GM18873 (cell line): ENCODE data around the gene DLEC1.

Experiments
- ATAC-seq: cut with Tn5 transposase; IDR thresholded peaks from one replicate; pipeline ENCODE4 v1.9.1; 2021; ENCODE audit warnings: mild to moderate bottlenecking, moderate library complexity, moderate number of reproducible peaks; ENCODE audit not compliant: unreplicated experiment, low FRiP score

Gene DLEC1

DNA sequence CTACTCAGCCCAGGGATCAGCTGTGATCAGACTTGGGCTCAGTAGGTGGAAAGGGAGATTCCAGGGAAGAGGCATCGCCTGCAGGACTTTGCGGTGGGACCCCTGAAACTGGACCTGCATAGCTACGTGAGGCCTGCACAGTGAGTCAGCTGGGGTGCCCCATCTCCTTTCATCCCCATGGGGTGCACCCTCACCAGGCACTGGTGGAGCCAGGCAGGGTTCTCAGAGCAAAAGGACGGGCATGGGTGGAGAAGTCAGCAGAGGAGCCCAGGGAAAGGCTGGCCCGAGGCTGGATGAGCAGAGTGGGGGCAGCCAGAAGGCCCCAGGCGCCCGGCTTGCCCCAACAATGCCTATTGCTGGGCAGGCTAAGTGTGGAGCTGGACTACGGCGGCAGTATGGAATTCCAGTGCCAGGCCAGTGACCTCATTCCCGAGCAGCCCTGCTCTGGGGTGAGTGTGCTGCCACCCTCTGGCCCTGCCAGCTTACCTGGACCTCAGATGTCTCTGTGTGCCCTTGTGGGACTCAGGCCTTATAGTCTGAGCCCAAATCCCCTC, 78.2 kb downstream of the DLEC1 start:
- no peak for ATAC-seq

DNA sequence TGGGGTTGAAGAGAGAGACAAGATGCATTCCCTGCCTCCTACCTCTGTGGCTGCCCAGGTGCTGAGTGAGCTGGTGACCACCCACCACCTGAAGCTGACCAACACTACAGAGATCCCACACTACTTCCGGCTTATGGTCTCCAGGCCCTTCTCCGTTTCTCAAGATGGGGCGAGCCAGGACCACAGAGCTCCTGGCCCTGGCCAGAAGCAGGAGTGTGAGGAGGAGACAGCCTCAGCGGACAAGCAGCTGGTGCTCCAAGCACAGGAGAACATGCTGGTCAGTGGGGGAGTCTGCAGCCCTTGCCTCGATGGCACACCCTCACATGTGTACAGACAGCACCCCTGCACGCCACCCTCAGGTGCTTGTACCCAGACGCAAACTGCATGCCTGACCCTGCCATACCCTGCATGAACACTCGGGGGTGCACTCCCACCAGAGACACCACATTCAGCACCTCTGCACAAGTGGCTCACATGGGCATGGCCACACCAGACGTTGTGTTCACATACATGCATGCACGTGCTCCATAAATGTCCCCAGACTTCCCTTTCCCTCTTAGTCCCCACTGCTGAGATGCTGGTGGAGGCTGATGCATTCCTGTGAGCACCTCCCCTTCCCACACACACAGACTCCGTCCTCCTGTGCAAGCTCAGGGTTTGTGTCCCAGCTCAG, 78.9 kb downstream of the DLEC1 start:
- ATAC-seq, result no peak

DNA sequence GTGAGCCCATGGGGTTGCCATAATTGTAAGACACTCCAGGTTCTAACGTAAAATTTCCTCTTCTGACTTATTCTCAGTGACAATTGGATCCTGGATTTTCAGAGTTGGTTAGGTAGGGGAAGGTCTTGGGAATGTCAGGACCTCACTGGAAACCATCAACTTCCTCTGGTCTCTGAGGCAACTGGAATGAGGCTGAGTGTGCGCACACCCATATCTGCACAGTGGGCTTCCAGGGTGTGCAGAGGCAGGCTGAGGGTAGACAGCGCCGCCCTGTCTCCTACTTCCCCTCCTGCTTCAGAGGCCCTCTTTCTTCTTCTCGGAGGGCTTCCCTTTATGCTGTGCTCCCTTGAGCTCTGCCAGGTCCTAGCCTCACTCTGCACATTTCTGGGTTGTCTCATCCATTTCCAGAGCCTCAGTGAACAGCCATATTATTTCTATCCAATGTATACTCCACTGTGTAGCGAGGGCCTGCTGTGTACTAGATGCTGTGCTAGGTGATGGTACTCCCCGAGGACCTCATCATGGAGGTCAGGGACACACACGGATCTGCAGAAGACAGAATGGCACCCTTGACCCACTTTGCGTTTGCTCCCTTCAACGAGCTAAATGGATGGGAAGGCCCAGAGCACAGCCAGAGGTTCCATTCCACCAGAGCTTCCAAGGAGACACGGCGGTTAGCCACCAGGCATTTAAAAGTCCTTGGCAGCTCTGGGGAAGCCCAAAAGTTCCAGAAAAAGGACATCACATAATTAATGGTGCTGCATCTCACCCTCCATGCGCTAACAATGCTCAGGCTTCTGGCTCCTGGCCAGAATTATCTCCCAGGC, 79.6 kb downstream of the DLEC1 start:
- ATAC-seq, result no peak

DNA sequence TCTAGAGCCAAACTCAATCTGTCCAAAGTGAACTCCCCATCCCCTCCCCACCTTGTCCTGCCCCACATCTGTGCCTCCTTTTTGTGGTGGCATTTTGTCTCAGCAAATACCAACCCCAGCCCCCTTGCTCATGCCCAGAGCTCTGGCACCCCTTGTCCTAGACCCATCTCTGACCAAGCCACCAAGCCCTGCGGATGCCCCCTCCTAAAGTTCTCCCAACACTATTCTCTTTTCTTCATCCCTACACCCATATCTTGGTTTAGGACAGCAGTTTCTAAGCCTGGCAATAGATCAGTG, 80.2 kb downstream of the DLEC1 start:
- no peak for ATAC-seq

DNA sequence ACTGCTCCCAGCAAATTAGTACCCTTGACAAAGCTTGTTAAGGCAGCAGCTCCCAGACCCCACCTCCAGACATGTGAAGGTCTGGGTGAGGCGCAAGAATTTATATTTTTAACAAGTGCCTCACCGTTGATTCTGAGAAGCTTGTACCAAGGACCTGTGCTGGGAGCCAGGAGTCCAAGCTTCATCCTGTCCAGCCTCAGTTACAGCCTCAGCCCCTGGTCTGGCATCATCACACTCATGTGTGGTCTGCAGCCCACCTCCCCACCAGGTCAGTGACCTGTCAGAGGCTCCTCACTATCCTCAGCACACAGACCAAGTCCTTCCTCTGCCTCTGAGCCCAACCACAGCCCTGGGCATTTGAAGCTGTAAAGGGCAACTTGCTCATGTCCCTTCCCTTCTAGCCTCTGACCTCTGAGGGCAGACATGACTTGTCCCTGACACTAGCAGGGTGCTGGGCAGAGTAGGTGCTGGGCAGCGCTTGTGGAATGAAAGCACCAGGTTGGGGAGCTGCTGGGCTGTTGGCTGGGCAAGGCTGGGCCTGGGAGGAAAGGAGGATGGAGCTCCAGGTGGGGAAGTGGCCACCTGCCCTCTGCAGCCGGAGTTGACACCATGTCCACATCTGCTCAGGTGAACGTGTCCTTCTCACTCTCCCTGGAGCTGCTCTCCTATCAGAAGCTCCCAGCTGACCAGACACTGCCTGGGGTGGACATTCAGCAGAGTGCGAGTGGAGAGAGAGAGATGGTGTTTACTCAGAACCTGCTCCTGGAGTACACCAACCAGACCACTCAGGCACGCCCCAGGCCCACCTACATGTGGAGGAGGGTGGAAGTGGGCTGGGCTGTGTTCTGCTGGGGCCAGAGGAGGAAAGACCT, 81.0 kb downstream of the DLEC1 start:
- ATAC-seq, result no peak

DNA sequence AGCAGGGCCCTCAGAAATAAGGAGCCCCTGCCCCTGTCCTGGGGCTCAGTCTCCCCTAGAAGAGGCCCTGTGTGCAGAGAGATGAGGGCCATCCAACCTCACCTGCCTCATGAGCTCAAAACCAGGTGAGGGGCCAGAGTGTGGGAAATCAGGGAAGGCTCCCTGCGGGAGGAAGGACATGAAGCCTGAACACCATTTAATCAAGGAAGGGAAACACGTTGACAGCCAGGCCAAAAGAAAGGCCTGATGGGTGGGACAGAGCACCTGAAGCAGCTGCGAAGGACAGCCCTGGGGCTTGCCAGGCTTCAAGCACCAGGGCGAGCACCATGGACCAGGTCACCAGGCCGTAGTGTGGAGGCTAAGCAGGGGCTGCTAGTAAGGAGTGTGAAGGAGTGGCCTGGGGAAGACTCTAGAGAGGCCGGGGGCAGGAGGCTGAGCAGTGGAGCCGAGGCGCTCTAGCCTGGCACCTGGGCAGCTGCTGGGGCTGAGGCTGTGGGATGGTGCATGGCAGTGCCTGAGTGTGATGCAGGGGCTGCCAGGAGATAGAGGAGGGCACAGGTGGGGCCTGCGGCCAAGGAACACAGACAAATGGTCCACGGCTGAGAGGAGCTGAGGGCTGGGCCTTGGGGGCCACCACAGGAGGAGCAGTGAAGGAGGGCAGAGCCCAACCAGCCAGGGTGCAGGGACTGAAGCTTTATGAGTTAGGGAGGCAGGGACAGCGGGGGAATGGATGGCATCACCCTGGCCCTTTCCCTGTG, 81.9 kb downstream of the DLEC1 start:
- ATAC-seq, result no peak

DNA sequence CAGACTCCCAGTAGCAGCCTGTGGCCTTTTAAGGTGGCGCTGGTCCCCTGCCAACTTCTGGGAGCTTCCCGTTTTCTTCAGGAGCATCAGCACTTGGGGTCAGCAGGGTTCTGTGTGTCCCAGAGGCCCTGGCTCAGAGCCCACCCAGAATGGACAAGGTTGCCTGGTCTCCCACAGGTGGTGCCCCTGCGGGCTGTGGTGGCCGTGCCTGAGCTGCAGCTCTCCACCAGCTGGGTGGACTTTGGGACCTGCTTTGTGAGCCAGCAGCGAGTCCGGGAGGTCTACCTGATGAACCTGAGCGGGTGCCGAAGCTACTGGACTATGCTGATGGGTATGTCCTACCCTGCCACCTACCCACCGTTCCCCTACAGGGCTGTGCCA, 82.4 kb downstream of the DLEC1 start:
- ATAC-seq, result no peak

DNA sequence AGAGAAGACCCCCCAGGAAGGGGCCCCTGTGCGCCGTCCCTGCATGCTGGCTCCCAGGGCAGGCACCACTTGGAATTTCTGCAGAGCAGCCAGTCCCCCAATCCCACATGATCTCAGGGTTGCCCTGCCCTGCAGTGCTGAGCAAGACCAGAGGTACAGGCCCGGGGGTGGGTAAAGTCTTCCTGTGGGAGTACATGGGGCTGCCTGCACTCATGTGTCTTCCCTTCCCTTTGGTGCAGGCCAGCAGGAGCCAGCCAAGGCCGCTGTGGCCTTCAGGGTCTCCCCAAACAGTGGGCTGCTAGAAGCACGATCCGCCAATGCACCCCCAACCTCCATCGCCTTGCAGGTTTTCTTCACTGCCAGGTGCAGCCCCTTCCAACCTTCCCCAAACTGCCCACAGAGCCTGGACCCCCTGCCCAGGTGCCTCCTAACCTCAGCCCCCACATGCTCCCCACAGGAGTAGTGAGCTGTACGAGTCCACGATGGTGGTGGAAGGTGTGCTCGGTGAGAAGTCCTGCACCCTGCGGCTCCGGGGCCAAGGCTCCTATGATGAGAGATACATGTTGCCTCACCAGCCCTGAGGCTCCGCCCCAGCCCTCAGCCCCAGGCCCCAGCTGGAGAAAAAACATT, 82.9 kb downstream of the DLEC1 start:
- ATAC-seq, result no peak

DNA sequence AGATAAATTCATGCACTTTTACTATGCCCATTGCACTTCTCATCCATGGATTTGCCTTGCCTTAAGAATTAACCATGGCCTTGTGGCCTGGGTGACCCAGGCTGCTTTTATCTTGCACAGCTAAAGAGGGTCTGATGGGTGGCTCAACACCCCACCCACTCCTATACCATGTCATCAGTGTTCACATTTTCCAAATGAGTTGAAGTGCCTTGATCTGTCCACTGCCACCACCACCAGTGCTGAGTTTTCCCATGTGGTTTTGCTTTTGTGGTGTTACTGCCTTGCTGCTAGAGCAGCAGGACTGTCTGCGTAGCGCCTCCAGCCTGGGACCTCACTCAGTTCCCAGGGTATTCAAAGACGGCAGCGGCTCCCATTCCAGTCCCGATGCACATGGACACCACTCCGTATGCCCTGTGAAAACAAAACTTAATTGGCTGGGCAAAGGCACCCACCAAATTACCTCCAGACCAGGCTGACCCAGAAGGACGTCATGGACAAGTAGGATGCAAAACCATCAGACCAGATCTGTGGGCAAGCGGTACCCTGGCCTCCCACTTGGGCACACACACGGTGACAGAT, 83.8 kb downstream of the DLEC1 start:
- no peak for ATAC-seq

DNA sequence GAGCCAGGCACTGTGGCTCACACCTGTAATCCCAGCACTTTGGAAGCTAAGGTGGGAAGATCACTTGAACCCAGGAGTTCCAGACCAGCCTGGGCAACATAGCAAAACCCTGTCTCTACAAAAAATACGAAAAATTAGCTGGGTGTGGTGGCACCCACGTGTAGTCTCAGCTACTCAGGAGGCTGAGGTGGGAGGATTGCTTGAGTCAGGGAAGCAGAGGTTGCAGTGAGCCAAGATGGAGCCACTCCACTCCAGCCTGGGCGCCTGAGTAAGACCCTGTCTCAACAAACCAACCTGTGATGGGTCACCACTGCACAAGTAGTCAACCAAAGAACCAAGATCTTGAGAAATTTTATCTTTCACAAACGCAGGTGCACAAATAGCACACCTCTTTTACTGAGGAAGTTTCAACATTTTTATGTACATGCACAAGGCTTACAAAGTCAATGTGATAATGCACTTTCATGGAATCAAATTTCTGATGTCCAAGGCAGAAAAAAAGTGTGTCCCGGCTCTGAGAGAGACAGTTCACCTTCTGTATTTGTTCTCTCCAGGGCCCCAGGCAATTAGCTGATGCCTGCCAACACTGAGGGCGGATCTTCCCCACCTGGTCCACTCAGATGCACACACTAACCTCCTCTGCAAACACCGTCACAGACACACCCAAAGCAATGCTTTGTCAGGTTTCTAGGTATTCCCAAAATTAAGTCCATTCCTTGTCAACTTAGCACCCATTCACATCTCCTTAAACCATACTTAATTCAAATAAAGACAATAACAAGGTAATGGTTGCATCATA, 85.5 kb downstream of the DLEC1 start:
- ATAC-seq, result no peak

DNA sequence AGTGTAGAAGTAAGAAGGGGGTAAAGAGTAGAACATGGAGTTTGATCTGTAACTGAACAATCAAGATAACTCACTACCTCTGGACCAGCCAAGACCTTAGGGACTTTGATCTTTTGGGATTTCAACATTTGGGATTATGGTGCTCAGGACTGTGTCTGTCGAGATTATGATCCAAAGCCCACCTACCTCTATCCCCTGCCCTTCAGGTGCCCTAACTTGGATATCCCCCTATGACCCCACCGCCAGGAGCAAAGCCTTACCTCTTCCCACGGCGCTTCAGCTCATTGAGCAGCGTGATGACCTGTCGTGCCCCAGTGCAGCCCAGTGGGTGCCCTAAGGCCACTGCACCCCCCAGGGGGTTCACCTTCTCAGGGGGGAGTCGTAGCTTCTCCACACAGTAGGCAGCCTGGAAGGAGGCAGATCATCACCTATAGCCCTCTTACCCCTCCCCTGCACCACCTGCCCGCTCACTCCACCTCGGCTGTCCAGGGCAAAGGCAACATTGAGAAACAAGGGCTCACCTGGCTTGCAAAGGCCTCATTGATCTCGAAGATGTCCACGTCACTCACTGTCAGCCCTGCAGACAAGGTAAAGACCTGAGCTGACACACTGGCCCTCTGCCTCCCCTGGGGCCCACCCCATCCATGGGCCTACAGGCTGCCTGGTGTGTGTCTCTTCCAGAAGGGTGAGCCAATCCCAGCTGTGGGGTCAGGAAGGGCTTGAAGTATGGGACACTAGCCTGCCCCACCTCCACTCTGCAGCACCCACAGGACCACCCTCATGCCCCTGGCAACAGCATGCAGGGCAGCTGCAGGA, 86.5 kb downstream of the DLEC1 start:
- ATAC-seq, result no peak

DNA sequence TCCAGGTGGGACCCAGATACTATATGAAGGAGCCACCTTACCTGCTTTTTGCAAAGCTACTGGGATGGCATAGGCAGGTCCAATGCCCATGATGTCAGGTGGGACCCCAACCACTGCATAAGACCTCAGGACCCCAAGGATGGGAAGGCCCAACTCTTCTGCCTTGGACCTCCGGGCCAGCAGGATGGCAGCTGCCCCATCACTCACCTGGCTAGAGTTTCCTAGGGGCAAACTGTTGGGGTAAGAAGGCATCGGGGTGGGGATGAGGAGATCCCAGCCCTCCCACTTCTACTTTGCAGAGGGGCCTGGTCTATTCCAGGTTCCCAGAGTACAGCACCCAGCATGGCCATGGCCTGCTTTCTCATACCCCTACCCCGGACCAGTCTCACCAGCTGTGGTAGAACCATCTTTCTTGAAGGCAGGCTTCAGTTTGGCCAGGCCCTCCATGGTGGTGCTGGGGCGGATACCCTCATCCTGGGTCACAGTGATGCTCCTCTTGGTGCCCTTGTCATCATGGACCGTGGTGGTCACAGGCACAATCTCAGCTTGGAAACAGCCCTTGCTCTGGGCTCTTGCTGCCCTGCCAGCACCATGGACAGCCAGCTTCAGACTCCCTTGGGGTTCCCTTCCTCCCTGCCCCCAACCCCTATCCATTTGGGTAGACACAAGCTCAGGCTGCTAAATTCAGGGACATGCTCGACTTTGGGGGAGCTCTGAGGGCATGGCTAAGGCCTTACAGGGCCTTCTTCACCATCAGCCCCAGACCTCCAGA, 87.3 kb downstream of the DLEC1 start:
- ATAC-seq, result no peak

DNA sequence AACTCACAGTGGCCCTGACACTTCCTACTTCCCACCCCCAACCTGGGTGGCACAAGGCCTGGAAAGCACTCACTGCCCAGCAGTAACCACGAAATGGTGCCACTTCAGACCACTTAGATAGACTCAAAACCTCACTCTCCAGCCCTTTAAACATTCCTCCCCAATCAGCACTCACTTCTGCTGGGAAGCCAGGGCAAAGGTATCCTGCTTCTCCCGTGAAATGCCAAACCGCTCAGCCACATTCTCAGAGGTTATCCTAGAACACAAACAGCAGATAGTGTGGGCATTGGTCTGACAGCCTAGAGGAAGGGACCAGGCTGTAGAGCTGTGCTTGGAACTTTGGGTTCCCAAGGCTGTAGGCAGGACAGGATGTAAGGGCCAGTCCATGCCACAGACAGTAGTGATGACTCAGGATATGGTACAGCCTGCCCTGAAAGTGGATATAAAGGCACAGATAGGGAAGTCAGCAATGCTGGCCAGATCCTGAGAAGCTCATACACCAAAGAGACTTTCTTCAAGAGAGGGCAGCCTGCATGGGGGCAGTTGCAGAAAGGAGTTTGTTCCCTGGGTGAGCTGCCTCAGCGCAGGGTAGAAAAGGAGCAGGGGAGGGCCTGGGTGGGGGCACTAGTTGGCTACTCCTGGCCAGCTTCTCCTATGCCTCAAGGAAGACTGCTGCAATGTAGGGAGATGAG, 88.7 kb downstream of the DLEC1 start:
- no peak for ATAC-seq

DNA sequence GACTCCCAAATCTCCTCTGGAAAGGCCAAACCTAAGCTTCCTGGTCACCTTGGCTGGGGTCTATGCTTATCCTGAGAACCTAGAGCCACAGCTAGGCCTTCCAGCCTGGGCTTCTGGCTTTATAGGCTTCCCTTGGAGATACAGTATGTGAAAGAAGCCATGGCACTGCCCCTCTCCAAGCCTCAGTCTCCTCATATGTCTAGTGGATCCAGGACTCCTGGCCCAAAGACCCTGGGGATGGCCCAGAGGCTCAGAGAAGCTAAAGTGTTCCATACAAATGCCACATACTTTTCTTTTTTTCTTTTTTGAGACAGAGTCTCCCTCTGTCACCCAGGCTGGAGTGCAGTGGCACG, 89.3 kb downstream of the DLEC1 start:
- ATAC-seq, result no peak

DNA sequence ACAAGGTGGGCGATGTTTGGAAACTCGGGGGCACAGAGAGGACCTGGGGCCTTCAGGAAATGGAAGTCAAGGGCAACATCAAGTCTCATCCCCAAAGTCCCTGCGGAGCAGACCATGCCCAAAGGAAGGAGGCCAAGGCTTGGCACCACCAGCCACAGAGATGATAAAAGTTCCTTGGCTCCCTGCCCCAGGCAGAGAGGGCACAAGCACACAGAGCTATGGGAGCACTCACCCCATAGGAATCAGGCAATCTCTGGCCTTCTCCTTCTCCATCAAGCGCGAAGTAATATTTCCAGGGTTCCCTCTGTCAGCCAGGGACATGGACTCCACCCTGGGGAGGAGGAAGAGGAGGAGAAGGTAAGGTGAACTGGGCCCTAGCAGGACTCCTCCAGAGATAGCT, 90.0 kb downstream of the DLEC1 start:
- no peak for ATAC-seq

DNA sequence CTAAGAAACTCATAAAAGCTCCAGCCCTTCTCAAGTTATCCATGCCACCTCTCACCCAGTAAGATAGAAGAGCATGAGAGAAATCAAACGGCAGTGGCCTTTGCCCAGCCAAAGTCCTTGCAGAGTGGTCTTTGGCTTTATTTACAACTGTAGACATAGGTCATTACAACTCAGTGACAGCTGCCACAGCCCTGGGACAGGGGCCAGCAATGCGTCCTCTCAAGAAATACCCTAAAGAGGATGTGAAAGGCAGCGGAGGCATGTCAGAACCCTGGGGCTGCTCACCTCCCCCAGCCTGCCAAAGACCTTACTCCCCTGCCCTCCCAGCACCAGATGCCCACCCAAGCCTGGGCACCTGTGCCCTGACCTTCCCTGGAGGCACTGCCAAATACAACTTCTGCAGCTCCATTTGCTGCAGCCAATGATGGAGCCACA, 91.6 kb downstream of the DLEC1 start:
- no peak for ATAC-seq
